ENCODE data around the gene OR7E24.
"Not testable (repeated sequence)": the region's sequence is repeated elsewhere in the genome, so short reads cannot be mapped to it uniquely, and the experiment has no call there.

OR7E24 gene

DNA sequence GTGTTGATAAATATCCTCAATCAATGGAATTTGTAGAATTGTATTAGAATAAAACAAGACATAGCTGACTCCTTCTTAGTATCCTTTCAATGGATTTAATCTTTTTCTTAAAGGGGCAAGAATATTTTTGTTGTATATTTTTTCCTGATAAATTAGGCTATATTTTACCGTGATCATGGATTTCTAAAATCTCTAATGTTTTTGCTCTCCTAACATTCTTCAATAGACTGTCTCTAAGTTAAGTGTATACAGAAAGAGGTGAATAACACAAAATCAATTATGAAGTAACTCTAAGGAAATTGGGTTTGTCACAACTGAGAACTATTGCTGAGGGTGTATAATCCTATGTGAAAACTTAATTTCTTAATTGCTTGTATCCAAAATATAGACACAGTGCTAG is at the start of gene OR7E24:
Gene OR7E24 (plus strand): TSS at position 301 of the 400 bp plus-strand sequence. CDS start 114 bp downstream, outside the sequence.
- DNase-seq = no peak

DNA sequence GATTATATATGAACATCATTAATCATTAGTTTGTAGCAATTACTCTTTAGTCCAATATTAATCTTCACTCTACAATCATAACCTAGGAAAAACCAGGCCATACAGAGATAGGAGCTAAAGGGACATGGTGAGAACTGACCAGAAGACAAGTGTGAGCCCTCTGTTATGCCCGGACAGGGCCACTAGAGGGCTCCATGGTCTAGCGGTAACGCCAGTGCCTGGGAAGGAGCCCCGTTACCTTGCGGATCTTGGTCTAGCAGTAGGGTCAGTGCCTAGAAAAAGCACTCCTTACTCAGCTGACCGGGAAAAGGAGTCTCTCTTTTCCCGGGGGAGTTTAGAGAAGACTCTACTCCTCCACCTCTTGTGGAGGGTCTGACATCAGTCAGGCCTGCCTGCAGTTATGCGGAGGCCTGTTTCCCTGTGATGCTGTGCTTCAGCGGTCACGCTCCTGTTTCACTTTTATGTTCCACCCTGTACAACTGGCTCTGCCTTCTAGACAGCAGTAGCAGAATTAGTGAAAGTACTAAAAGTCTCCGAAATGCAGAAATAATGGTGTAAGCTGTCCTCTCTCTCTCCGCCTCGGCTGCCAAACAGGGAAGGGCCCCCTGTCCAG is 45.1 kb upstream of the OR7E24 start:
- DNase-seq = peak; percentile 67 to 72 (median 68)

DNA sequence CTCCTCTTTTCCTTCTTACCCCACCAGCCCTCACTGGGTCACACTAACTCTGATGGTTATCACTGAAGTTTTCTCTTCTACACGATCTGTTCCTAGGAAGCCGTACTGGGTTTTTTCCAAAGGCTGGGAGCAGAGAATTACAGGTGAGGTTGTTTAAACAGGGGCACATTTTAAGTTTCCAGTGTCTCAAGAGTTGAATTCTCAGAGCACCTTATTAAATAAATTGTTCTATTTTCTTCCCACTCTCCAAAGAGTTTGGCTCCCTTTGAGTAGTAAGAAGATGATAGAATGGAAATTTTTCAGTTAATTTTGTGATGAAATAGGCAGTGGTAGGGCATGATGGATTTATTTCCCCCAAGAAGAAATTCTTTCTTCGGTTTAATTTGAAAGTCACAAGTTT is 31.2 kb upstream of the OR7E24 start, which contains the start of gene OR7D4:
Gene OR7D4 (minus strand): TSS at position 101 of the 400 bp plus-strand sequence. CDS start 4,752 bp downstream, outside the sequence.
- no peak for DNase-seq

GRCh38 chr19:9251236-9251635 is 506 bp downstream of the OR7E24 start:
- no peak for DNase-seq

DNA sequence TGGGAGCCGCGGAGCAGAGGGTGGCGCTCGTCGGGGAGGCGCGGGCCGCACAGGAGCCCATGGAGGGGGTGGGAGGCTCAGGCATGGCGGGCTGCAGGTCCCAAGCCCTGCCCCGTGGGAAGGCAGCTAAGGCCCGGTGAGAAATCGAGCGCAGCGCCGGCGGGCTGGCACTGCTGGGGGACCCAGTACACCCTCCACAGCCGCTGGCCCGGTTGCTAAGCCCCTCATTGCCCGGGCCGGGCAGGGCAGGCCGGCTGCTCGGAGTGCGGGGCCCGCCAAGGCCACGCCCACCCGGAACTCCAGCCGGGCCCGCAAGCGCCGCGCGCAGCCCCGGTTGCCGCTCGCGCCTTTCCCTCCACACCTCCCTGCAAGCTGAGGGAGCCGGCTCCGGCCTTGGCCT is 32.8 kb downstream of the OR7E24 start:
- not testable (repeated sequence) for DNase-seq

GRCh38 chr19:9289231-9289884 is 38.6 kb downstream of the OR7E24 start:
- DNase-seq = no peak

- DNase-seq = no peak
Measured at GRCh38 chr19:9295411-9295849, 44.7 kb downstream of the OR7E24 start.

DNA sequence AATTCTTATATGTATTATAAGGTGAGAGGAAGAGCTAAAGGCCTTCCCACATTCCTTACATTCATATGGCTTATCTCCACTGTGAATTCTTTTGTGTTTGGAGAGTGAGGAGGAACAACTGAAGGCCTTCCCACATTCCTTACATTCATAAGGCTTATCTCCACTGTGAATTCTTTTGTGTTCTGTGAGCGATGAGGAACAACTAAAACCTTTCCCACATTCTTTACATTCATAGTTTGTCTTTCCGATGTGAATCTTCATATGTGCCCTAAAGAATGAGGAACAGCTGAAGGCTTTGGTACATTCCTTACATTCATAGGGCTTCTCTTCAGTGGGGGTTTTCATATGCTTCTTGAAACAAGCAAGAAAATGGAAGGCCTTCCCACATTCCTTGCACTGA is 45.6 kb downstream of the OR7E24 start:
- no peak for DNase-seq

All from suppressor macrophage treated with lipopolysaccharide for 1 hour (primary cell).